RWPE1 (cell line): ENCODE results near the gene SLCO4A1.

Experiments used
- CTCF ChIA-PET: fragments of 350-600 bp; sonication (Branson Sonifier 250); formaldehyde crosslinking; extraction: SDS; loops from one replicate; lab custom pipeline; 2021; lab: Yijun Ruan, JAX
- POLR2A ChIA-PET: fragments of 400-600 bp; formaldehyde crosslinking; extraction: SDS; loops from one replicate; lab custom pipeline; 2020; ENCODE audit warnings: antibody characterized with exemption; ENCODE audit not compliant: low non-redundant PET; lab: Yijun Ruan, JAX
- DNase-seq: peaks from one replicate; pipeline ENCODE4 v3.0.0; 2012; ENCODE audit warnings: low spot score
- H3K27ac ChIP-seq: fragments of 450-650 bp; 2 replicates; pipeline ENCODE4 v1.5.1; 2017
- TF ChIP-seq, protein P1 (sequence below): fragments of 450-650 bp; conservative IDR thresholded peaks from 2 replicates; pipeline ENCODE4 v1.5.1; 2017; ENCODE audit warnings: low read depth, mild to moderate bottlenecking

The SLCO4A1 gene

DNA sequence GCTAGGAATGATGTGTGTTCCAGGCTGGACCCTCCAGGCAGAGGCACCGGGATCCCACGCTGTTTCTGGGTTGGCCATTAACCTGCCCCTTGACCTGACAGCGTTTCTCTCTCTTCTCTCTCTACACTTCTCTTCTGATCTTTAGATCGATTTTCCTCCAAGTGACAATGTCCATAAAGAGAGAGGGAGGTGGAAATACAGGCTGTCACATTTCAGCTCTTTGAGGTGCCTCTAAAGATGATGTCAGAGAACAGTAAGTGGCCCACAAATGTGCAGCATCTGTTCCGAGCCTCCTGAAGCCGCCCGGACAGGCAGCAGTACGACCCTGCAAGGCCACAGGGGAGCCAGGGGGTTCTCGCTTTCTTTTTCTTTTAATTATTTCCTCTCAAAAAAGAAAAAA lies 2.5 kb upstream of the SLCO4A1 start:
- no peak overlapping the region for H3K27ac ChIP-seq
- TF ChIP-seq, protein P1, sequence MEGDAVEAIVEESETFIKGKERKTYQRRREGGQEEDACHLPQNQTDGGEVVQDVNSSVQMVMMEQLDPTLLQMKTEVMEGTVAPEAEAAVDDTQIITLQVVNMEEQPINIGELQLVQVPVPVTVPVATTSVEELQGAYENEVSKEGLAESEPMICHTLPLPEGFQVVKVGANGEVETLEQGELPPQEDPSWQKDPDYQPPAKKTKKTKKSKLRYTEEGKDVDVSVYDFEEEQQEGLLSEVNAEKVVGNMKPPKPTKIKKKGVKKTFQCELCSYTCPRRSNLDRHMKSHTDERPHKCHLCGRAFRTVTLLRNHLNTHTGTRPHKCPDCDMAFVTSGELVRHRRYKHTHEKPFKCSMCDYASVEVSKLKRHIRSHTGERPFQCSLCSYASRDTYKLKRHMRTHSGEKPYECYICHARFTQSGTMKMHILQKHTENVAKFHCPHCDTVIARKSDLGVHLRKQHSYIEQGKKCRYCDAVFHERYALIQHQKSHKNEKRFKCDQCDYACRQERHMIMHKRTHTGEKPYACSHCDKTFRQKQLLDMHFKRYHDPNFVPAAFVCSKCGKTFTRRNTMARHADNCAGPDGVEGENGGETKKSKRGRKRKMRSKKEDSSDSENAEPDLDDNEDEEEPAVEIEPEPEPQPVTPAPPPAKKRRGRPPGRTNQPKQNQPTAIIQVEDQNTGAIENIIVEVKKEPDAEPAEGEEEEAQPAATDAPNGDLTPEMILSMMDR, result no peak
- no peak for DNase-seq
- ChIA-PET CTCF (interaction anchor here (0.6 to 1.6 kb wide), 2 partner anchors 22 to 63 kb away, joined by 3 to 7 read pairs; no protein-coding TSS in a partner anchor), POLR2A (no interaction called here)

DNA sequence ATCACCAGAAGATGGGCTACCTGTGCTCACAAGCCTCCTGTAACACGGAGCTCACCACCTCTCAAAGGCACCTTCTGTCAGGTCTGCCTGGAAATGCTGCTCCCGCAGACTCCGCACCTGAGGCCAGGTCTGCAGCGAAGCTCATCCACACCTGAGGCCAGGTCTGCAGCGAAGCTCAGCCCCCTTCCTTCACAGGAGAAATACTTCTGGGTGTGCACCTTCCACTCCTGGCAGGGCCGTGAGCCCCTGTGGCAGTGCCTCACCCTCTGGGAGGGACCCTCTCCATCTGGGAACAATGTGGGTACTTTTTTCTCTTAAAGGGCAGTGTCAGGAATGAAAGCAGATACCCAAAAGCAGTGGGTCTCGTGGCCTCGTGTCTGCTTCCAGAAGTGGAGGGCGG lies 1.4 kb upstream of the SLCO4A1 start:
- ChIA-PET POLR2A (no interaction called here), CTCF (no interaction called here)
- TF ChIP-seq, protein P1, result no peak

DNA sequence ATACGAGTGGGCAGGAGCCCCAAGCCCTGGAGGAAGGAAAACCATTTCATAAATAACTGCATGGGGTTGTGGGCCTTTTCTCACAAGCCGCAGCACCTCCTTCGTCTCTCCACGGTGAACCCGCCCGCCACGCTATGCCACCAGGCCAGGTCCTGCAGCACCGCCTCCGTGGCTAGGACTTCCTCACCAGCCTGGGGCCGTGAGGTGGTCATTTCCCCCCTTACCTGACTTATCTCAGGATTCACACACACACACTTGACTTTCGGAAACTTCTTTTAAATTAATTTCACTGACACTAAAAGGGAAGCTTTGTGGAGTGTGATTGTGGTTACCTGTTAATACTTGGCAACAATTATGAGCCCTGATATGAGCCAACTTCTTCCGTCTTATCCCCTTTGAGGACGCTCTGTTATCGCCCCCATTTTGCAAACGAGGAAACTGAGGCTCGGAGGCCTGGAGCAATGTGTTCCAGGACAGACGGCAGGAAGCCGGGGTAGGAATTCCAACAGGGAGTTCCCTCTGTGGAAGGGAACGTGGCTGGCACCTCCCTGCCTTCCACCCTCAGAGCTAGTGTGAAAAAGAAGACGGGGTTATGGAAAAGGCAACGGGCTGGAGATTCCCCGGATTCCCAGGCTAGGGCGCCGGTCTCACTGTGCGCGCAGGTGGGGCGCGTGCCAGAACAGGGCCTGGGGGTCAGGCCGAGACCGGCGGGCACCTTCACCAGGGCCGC lies 817 bp upstream of the SLCO4A1 start:
- ChIA-PET POLR2A (interaction anchor here (0.6 to 2.5 kb wide), 3 partner anchors 18 to 520 kb away, joined by 3 to 13 read pairs (median 3); no protein-coding TSS in a partner anchor), CTCF (interaction anchor here (0.6 to 2.4 kb wide), 3 partner anchors 15 to 150 kb away, joined by 3 to 11 read pairs (median 10); no protein-coding TSS in a partner anchor)
- TF ChIP-seq, protein P1, result no peak
- H3K27ac ChIP-seq, result peak overlapping the region; percentile 98
- DNase-seq, result peak; percentile 66

More for the DNA sequence above, 1.4 kb upstream of the SLCO4A1 start:
- no peak overlapping the region for H3K27ac ChIP-seq
- no peak for DNase-seq

DNA sequence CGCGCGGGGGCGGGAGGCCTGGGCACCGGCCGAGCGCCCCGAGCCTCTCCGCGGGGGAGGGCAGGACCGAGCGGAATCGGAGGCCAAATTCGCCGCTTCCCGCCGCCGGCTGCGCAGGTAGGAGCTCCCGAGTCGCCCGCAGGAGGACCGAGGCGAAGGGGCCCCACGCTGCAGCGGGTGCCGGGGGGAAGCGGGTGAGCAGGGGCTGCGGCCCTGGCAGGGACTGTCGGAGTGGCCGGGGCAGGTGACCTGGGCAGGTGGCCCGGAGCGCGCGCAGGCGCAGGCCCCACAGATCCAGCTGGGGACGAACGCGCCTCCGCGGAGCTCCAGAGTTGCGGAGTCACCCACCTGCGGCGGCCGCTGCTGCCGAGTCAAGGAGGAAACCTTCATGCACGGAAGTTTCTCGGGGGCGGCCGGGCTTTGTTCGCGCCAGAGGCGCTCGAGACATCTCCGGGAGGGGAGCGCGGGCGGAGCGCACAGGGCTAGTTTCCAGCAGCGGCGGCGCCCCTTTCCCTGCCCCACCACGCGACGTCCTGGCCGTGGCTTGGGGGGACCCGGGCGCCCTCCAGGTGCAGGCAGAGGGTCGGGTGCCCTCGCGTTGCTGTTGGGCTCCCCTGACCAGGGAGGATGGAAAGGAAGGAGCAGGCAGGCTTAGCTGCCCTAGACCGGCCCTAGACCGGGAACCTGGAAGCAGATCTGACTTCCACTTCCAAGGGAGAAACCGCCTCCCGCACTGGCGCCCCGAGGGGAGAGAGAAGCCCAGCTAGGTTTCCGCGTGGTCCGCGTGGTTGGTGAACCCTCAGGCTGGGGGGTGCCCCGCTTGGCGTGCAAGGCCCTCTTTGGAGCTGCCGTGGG lies 590 bp downstream of the SLCO4A1 start:
- peak; percentile 61 for DNase-seq
- POLR2A ChIA-PET, result interaction anchor here (0.6 to 2.5 kb wide), 5 partner anchors 8 to 151 kb away, joined by 3 to 13 read pairs (median 3); no protein-coding TSS in a partner anchor
- H3K27ac ChIP-seq, result peak overlapping the region; percentile 98
- CTCF ChIA-PET, result interaction anchor here (0.6 to 2.4 kb wide), 11 partner anchors 21 to 264 kb away, joined by 3 to 11 read pairs (median 4); no protein-coding TSS in a partner anchor
- TF ChIP-seq, protein P1, result no peak

DNA sequence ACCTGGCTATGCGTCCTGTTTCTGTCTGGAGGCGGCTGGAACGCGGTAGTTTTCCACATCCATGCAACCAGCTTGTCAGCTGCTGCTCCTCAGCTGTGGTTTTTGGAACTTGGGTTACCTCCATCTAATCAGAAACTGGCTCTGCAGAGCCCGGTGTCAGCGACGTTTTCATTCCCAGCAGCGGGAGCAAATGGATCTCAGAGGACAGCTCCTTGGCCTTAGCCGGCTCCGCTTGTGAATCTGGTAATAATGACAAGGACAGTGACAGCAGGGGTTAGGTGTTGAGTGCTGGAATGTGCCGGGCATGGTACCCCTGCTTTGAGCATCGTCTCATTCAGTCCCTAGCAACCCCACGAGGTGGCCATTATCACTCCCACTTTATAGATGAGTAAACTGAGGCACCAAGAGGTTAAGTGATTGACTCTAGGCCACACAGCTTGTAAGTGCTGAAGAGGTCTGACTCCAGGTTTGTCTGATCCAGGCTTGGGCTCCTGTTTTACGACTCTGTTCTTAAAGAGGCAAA lies 1.3 kb downstream of the SLCO4A1 start:
- TF ChIP-seq, protein P1, result no peak
- H3K27ac ChIP-seq, result peak overlapping the region; percentile 98
- ChIA-PET CTCF (interaction anchor here (0.6 to 2.4 kb wide), 10 partner anchors 9 to 575 kb away, joined by 3 to 11 read pairs (median 4); no protein-coding TSS in a partner anchor), POLR2A (interaction anchor here (0.6 to 2.5 kb wide), 4 partner anchors 9 to 150 kb away, joined by 3 to 13 read pairs (median 4); no protein-coding TSS in a partner anchor)
- no peak for DNase-seq
